Right lobe of liver (tissue), 4 donors: ENCODE results near the gene CSNK1G3.

Source experiments
- CTCF ChIP-seq, 4 donors: fragments of 200-600 bp in 3 of 4; fragments of 450-650 bp in 1 of 4; IDR thresholded peaks; one replicate each; pipeline versions ENCODE4 v1.5.1 to v1.8.0; 2016 to 2022; ENCODE audit warnings: antibody characterized with exemption in 4 of 4, mild to moderate bottlenecking in 2 of 4
- POLR2A ChIP-seq: fragments of 450-650 bp; IDR thresholded peaks from one replicate; pipeline ENCODE4 v1.6.1; 2017; ENCODE audit warnings: antibody characterized with exemption, mild to moderate bottlenecking
- donor health status: DM: no; HTN: no; CAD: no.
- donor health status: DM: no; HTN: no; CAD: no.
- donor health status: DM: no; HTN: yes; CAD: no.

GRCh38 chr5:123537845-123538244 lies 25.9 kb downstream of the CSNK1G3 start:
- TF ChIP-seq CTCF (IDR thresholded peaks at IDR 0.05) (no peak), POLR2A (no peak)
